Measurements from ENCODE around the gene CCDC148.

CCDC148 gene

DNA sequence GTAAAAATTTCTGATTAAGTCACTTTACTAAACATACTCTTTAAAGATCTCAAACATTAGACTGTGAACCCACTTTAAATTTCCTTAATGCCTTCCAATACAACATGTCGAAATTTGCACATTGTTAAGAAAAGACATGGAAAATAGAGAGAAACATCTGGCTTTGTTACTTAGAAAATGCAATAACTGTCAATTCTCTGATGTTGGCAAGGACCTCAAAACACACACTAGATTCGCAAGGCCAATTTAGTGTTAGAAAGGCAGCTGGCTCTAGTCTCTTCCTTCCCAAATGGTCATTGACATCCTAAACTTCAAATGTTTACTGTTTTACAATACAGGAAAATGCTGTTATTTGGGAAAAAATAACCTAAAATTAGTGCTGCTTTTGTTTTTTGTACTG is 244.3 kb downstream of the CCDC148 start:
- no peak for DNase-seq (ENCODE audit: low read depth)

- DNase-seq (ENCODE audit: low read depth): no peak
These were observed 245.1 kb downstream of the CCDC148 start for GRCh38 chr2:158211502-158211901.

GRCh38 chr2:158207354-158207753 is 249.2 kb downstream of the CCDC148 start:
- no peak for DNase-seq (ENCODE audit: low read depth)

GRCh38 chr2:158205215-158205614 is 251.3 kb downstream of the CCDC148 start:
- DNase-seq (ENCODE audit: low read depth): no peak

GRCh38 chr2:158204741-158205165 is 251.8 kb downstream of the CCDC148 start:
- DNase-seq (ENCODE audit: low read depth): no peak

DNA sequence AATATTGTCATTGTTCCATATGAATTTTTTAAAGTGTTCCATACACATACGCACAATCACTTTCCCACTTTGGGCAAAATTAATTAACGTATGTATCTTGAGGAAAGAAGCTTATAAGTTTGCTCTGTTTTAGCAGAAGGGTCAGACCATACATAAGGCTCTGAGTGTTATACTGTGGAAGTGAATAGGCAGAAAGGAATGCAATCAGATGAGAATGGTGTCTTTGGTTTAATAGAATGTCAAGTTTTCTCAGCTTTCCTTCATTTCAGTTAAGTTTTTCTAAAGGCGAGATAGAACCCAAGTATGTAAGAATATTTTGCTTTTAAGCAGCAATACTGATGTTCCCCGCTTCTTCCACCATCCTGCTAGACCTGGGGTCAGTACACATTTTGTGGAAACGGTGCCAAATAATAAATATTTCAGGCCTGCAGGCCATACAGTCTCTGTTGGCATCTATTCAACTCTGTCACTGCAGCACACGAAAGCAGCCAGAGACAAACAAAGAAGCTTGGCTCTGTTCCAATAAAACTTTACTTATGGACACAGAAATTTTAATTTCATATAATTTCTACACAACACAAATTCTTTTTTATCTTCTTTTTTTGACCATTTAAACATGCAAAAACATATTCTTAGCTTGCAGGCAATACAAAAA is 254.3 kb downstream of the CCDC148 start:
- DNase-seq (ENCODE audit: low read depth): no peak

DNA sequence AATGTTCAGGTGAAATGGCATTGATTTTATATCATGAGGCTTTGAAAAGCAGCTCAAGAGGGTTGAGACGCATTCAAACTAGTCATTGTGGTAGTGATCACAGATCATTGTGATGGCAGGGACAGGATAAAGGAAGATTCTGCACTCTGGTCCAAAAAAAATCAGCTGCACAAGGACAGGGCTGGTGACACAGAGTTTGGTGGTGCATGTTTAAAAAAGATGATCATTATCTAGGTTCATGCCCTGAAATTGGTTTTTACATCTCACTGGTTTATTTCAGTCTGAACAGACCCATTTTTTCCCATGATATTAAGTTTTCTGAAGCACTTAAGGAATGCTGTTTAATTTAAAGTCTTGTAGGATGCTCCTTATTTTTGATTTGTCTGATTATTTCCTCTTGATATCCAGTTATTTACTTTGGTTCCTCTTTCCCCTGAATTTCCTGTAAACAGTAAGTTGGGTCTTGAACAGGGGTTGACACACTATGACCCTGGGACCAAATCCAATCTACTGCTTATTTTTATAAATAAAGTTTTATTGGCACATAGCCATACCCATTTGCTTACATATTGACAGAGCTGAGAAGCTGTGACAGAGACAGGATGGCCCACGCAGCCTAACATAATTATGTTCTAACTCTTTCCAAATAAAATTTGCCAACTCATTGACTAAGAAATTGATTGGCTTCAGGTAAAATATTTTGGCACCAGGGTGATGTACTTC is 256.5 kb downstream of the CCDC148 start:
- no peak for DNase-seq (ENCODE audit: low read depth)

DNA sequence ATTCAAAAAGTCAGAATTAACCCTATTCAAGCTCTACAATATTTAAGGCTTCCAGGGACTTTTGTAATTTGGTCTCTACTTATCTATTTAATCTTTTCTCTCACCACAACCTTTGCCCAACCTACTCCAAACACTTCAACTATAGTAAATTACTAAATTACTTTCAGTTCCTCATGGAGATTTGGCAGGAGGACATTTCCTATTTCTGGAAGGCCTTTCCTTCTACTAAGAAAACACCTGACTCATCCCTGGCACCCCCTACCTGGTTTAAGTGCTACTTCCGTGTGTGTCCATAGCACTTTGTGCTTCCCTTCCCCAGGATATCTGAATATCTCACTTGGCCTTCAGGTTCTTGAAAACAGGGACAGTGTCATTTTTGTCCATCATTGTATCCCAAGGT is 258.6 kb downstream of the CCDC148 start:
- no peak for DNase-seq (ENCODE audit: low read depth)

- no peak for DNase-seq (ENCODE audit: low read depth)
These were observed 262.3 kb downstream of the CCDC148 start for GRCh38 chr2:158194229-158194628.

DNA sequence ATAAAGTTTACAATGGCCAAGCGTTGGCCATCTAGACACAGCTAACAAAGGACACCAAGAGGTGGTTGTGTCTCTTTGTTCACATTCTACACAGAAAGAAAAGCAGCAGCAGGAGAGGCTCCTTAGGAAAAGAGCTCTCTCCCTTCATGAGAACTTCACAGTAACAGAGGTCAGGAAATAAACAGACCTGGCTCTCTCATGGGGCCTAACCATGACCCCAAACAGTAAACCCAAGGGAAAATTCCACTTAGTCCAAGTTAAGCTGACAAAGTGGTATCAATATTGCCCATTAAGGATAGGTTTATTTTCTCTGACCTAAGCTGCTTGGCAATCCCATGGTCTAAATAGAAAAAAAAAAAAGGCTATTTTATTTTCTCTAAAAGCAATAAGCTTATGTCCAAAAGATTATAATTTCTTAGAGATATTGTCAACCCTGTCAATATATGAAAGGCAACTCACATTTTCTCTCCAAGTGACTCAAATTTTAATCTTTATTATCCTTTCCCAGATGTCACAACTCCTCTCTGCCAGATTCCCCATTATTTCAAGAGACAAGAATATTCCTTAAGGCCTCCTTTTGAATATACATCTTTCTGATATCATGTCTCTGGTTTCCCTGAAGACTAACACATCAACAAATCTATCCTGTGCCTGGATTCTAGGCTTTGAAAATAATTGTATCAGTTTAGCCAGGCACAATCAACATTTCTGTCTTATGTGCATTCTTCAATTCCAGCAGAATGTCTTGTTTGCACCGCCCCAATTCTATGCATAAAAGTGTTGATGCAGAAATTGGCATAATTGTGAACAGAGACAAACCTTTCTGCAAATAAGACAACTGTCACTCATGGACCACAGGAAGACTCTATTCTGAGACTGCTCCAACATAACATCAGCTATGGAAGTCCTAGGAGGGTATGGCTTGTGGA is 263.8 kb downstream of the CCDC148 start:
- DNase-seq (ENCODE audit: low read depth): no peak

- DNase-seq (ENCODE audit: low read depth): no peak
These were observed 265.3 kb downstream of the CCDC148 start for GRCh38 chr2:158191076-158191895.

- no peak for DNase-seq (ENCODE audit: low read depth)
These were observed 267.0 kb downstream of the CCDC148 start for GRCh38 chr2:158189526-158189925.

DNA sequence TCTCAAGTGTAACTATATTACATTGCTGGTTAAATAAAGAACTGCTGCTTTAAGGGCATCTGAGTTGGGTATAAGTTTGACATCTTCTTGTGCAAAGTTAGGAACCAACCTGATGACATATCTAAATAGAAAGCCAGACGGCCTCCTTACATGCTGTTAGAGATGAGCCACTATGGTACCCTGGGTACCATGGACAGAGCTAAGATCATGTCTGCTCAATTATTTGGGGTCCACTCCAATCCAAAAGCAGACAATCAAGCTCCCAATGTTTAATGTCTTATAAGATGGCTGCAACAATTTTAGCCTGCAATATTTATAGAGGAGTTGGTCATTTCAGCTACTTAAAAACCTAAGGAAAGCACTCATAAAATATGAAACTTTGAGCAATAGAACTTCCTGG is 268.6 kb downstream of the CCDC148 start:
- DNase-seq (ENCODE audit: low read depth): no peak

GRCh38 chr2:158184556-158185343 is 271.8 kb downstream of the CCDC148 start:
- no peak for DNase-seq (ENCODE audit: low read depth)

DNA sequence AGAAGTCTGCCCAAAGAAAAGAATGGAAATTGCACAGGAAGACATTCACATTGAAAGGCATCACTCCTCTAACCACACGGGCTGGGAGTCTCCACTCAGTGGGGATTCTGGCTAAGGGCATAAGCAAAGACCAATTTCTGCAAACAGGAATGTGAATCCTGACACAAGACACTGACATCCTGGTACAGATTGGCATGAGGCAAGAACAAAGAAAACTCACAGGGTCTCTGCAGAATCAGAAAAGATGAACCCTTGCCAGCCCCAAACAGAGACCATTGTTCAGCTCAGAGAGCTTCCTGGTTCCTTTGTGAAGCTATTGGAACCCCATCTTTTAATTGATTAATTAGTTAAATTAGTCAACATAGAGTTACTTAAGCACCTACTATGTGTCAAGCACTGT is 272.6 kb downstream of the CCDC148 start:
- DNase-seq (ENCODE audit: low read depth): no peak

GRCh38 chr2:158182676-158183295 is 273.8 kb downstream of the CCDC148 start:
- DNase-seq (ENCODE audit: low read depth): no peak

DNA sequence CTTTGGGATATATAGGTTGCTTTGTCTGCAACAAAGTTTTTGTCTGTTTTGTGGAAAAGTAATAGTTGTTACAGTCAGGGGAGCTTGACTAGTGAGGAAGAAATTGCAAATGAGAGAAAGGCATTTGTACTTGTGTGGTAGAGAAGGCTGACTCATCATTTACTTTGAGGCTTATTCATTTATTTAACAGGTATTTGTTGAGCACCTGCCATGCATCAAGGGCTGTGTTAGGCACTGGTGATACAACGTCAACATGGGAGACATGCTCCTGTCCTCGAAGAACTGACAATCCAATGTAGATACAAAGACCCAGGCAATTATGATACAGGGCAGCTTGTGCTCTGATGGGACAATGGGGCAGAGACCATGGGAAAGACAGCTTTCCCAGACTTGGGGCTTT is 275.4 kb downstream of the CCDC148 start:
- no peak for DNase-seq (ENCODE audit: low read depth)

- DNase-seq (ENCODE audit: low read depth): no peak
These were observed 276.9 kb downstream of the CCDC148 start for GRCh38 chr2:158179660-158180059.

DNA sequence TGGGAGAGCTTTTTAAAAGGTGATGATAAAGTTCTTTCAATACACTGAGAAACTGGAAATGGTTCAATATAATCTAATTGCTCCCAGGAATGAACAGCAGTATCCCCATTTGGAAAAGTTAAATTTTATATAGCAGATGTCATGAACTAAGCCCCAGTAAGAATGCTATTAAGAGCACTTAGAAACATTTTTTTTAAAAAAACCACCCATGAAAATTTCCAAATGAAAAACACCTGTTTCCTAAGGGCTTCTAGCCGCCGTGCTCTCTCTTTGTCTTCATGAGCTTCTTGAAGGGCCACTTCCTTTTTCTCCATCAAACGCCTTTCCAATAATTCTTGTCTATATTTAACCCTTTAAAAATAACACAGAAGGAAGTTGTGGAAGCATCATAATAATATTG is 277.9 kb downstream of the CCDC148 start:
- no peak for DNase-seq (ENCODE audit: low read depth)

DNA sequence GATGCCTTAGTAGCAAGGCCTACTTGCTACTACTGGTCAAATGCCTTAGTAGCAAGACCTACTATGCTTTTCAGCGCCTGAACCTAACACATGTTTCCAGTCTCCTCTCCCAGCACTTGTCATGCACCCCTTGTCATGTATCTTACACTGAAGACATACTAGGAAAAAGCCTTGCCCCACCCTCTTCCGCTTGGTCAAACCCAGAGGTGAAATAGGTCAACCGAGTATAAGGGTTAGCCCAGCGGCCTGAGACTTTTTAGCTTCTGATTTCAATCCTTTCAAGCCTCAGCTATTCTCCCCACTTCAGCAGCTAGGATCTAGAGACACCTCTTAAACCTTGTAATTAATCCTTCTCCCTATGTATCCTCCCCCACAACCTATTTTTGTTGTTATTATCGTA is 281.6 kb downstream of the CCDC148 start:
- no peak for DNase-seq (ENCODE audit: low read depth)

GRCh38 chr2:158174495-158174894 is 282.1 kb downstream of the CCDC148 start:
- DNase-seq (ENCODE audit: low read depth): no peak
